Neural cell (in vitro differentiated cells): ENCODE data around the gene USP53.
"Not testable (repeated sequence)": the region's sequence is repeated elsewhere in the genome, so short reads cannot be mapped to it uniquely, and the experiment has no call there.

Experiments used
- EP300 ChIP-seq: fragments of 450-650 bp; conservative IDR thresholded peaks from 2 replicates; pipeline ENCODE4 v1.6.1; 2014; ENCODE audit warnings: antibody characterized with exemption, mild to moderate bottlenecking, moderate library complexity; ENCODE audit not compliant: poor library complexity, severe bottlenecking
- EZH2 ChIP-seq: fragments of 200-600, 300-800 bp; shearing (Covaris generic), sonication (generic); IDR thresholded peaks from 2 replicates; pipeline ENCODE4 v1.6.1; 2014; ENCODE audit warnings: antibody characterized with exemption, low read length, borderline replicate concordance, mild to moderate bottlenecking; ENCODE audit not compliant: insufficient read depth, poor library complexity, severe bottlenecking
- MXI1 ChIP-seq: fragments of 450-650 bp; conservative IDR thresholded peaks from 2 replicates; pipeline ENCODE4 v1.6.1; 2014; ENCODE audit warnings: antibody characterized with exemption, mild to moderate bottlenecking; ENCODE audit not compliant: poor library complexity, severe bottlenecking
- POLR2AphosphoS5 ChIP-seq: IDR thresholded peaks from 2 replicates; pipeline ENCODE4 v1.6.1; 2012
- RAD21 ChIP-seq: fragments of 450-650 bp; conservative IDR thresholded peaks from 2 replicates; pipeline ENCODE4 v1.6.1; 2014; ENCODE audit warnings: antibody characterized with exemption, mild to moderate bottlenecking, moderate library complexity
- REST ChIP-seq: IDR thresholded peaks from 2 replicates; pipeline ENCODE4 v1.6.1; 2012; ENCODE audit warnings: borderline replicate concordance
- SMC3 ChIP-seq: fragments of 450-650 bp; conservative IDR thresholded peaks from 2 replicates; pipeline ENCODE4 v1.6.1; 2014; ENCODE audit warnings: antibody characterized with exemption, mild to moderate bottlenecking, moderate library complexity; ENCODE audit not compliant: poor library complexity
- TAF1 ChIP-seq: IDR thresholded peaks from 2 replicates; pipeline ENCODE4 v1.6.1; 2012; ENCODE audit warnings: low read depth
- TF ChIP-seq, protein P1 (sequence below): fragments of 450-650 bp; IDR thresholded peaks from 2 replicates; pipeline ENCODE4 v1.5.1; 2014; ENCODE audit warnings: antibody characterized with exemption, mild to moderate bottlenecking, moderate library complexity; ENCODE audit not compliant: poor library complexity, severe bottlenecking

DNA sequence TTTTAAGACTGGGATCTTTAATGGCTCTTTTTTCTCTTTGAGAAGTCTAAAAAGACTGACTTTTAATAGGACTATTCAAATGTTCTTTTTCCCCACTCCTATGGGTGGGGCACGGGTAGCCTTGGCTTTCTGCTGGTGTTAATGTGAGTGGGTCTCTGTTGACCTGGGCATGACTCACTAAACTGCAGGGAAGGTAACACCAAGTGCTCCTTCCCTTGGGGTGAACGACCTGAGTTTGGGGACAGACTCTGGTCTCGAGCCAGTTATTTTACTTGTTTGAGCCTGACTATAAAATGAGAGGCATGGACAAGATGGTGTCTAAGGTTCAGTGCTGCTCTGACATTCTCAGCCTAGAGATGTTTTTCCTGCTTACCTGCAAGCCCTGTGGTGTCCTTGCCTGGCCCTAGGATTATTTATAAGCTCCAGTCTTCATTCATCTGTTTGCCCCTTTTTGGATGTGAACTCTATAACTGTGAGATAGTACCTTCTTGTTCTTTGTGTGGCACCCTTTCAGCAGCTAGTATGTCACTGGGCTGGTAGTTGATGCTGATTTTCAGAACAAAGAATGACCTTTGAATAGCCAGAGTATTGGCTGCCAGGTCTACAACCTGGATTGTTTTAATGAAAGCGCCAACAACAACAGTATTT, 123.9 kb downstream of the USP53 start:
- TF ChIP-seq, protein P1, sequence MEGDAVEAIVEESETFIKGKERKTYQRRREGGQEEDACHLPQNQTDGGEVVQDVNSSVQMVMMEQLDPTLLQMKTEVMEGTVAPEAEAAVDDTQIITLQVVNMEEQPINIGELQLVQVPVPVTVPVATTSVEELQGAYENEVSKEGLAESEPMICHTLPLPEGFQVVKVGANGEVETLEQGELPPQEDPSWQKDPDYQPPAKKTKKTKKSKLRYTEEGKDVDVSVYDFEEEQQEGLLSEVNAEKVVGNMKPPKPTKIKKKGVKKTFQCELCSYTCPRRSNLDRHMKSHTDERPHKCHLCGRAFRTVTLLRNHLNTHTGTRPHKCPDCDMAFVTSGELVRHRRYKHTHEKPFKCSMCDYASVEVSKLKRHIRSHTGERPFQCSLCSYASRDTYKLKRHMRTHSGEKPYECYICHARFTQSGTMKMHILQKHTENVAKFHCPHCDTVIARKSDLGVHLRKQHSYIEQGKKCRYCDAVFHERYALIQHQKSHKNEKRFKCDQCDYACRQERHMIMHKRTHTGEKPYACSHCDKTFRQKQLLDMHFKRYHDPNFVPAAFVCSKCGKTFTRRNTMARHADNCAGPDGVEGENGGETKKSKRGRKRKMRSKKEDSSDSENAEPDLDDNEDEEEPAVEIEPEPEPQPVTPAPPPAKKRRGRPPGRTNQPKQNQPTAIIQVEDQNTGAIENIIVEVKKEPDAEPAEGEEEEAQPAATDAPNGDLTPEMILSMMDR, result not testable (repeated sequence)
- TF ChIP-seq TAF1, RAD21, EZH2, EP300, MXI1, POLR2AphosphoS5, REST, SMC3: not testable (repeated sequence)
